Neural cell (in vitro differentiated cells): Measurements from ENCODE around the gene GAL. TPM values are rescaled to one million over a fixed set of nuclear protein-coding genes. Genes with fewer than 3 reads are reported as not detected.

Source experiments
- H2AFZ ChIP-seq: fragments of 200-600, 300-800 bp; sonication (generic), shearing (Covaris generic); 2 replicates; pipeline ENCODE4 v1.6.0; 2014; ENCODE audit warnings: low read depth, mild to moderate bottlenecking, antibody characterized with exemption, low read length, moderate library complexity
- H3F3A ChIP-seq: fragments of 200-600 bp; shearing (Covaris generic); 2 replicates; pipeline ENCODE4 v1.6.1; 2016; ENCODE audit warnings: mild to moderate bottlenecking, moderate library complexity, mixed read lengths, antibody characterized with exemption, low read length; ENCODE audit not compliant: insufficient read depth, poor library complexity, severe bottlenecking
- H3K27ac ChIP-seq: fragments of 200-600, 300-800 bp; sonication (generic), shearing (Covaris generic); 2 replicates; pipeline ENCODE4 v1.5.1; 2014; ENCODE audit warnings: mild to moderate bottlenecking, low read length, moderate library complexity
- H3K27me3 ChIP-seq: fragments of 300-800, 200-600 bp; sonication (generic), shearing (Covaris generic); 2 replicates; pipeline ENCODE4 v1.6.0; 2014; ENCODE audit warnings: mild to moderate bottlenecking, low read depth, low read length, moderate library complexity; ENCODE audit not compliant: insufficient read depth
- H3K36me3 ChIP-seq: fragments of 300-800, 200-600 bp; sonication (generic), shearing (Covaris generic); 2 replicates; pipeline ENCODE4 v1.5.1; 2014; ENCODE audit warnings: mild to moderate bottlenecking, antibody characterized with exemption, low read length, moderate library complexity; ENCODE audit not compliant: insufficient read depth
- H3K4me2 ChIP-seq: fragments of 300-800, 200-600 bp; sonication (generic), shearing (Covaris generic); 2 replicates; pipeline ENCODE4 v1.6.0; 2014; ENCODE audit warnings: mild to moderate bottlenecking, low read length
- H3K4me3 ChIP-seq: fragments of 300-800, 200-600 bp; sonication (generic), shearing (Covaris generic); 2 replicates; pipeline ENCODE4 v1.5.1; 2014; ENCODE audit warnings: mild to moderate bottlenecking, low read length, moderate library complexity
- H3K79me2 ChIP-seq: fragments of 200-600 bp; shearing (Covaris generic); replicated peaks from 2 replicates; pipeline ENCODE4 v1.6.0; 2014; ENCODE audit warnings: mild to moderate bottlenecking, low read length, moderate library complexity; ENCODE audit not compliant: insufficient read depth
- H3K9ac ChIP-seq: fragments of 300-800, 200-600 bp; sonication (generic), shearing (Covaris generic); 2 replicates; pipeline ENCODE4 v1.6.1; 2016; ENCODE audit warnings: mild to moderate bottlenecking, low read length, mixed read lengths
- H3K9me2 ChIP-seq: fragments of 200-600 bp; shearing (Covaris generic); 2 replicates; pipeline ENCODE4 v1.6.1; 2016; ENCODE audit warnings: mild to moderate bottlenecking, low read length, mixed read lengths; ENCODE audit not compliant: insufficient read depth
- H3K9me3 ChIP-seq: fragments of 200-600, 300-800 bp; sonication (generic), shearing (Covaris generic); 2 replicates; pipeline ENCODE4 v1.6.1; 2016; ENCODE audit warnings: mild to moderate bottlenecking, mixed run types, low read length, moderate library complexity, mixed read lengths
- H4K20me1 ChIP-seq: fragments of 200-600 bp; shearing (Covaris generic); 2 replicates; pipeline ENCODE4 v1.6.1; 2016; ENCODE audit warnings: mild to moderate bottlenecking, mixed run types; ENCODE audit not compliant: insufficient read depth
- CTCF ChIP-seq: fragments of 450-650 bp; IDR thresholded peaks from 2 replicates; pipeline ENCODE4 v1.5.1; 2014; ENCODE audit warnings: antibody characterized with exemption, mild to moderate bottlenecking, moderate library complexity; ENCODE audit not compliant: poor library complexity, severe bottlenecking
- EP300 ChIP-seq: fragments of 450-650 bp; conservative IDR thresholded peaks from 2 replicates; pipeline ENCODE4 v1.6.1; 2014; ENCODE audit warnings: antibody characterized with exemption, mild to moderate bottlenecking, moderate library complexity; ENCODE audit not compliant: poor library complexity, severe bottlenecking
- EZH2 ChIP-seq: fragments of 200-600, 300-800 bp; shearing (Covaris generic), sonication (generic); IDR thresholded peaks from 2 replicates; pipeline ENCODE4 v1.6.1; 2014; ENCODE audit warnings: antibody characterized with exemption, low read length, borderline replicate concordance, mild to moderate bottlenecking; ENCODE audit not compliant: insufficient read depth, poor library complexity, severe bottlenecking
- MXI1 ChIP-seq: fragments of 450-650 bp; conservative IDR thresholded peaks from 2 replicates; pipeline ENCODE4 v1.6.1; 2014; ENCODE audit warnings: antibody characterized with exemption, mild to moderate bottlenecking; ENCODE audit not compliant: poor library complexity, severe bottlenecking
- POLR2AphosphoS5 ChIP-seq: IDR thresholded peaks from 2 replicates; pipeline ENCODE4 v1.6.1; 2012
- RAD21 ChIP-seq: fragments of 450-650 bp; conservative IDR thresholded peaks from 2 replicates; pipeline ENCODE4 v1.6.1; 2014; ENCODE audit warnings: antibody characterized with exemption, mild to moderate bottlenecking, moderate library complexity
- REST ChIP-seq: IDR thresholded peaks from 2 replicates; pipeline ENCODE4 v1.6.1; 2012; ENCODE audit warnings: borderline replicate concordance
- SMC3 ChIP-seq: fragments of 450-650 bp; conservative IDR thresholded peaks from 2 replicates; pipeline ENCODE4 v1.6.1; 2014; ENCODE audit warnings: antibody characterized with exemption, mild to moderate bottlenecking, moderate library complexity; ENCODE audit not compliant: poor library complexity
- TAF1 ChIP-seq: IDR thresholded peaks from 2 replicates; pipeline ENCODE4 v1.6.1; 2012; ENCODE audit warnings: low read depth
- polyA plus RNA-seq: library from polyadenylated mRNA; depleted of rRNA; stranded (reverse); fragments of >200 nt; gene quantifications from 2 replicates; pipeline ENCODE4 v1.2.3, GENCODE V29; 2014

GAL gene
- polyA plus RNA-seq, 1 donor from 2014 or later, result 2.1 TPM

- Histone ChIP-seq H3K9me3 (no peaks in the 10 kb centered on the region), H3K27me3 (no peaks in the 10 kb centered on the region), H2AFZ (no peak overlapping the region), H3K79me2 (no peaks in the 10 kb centered on the region), H3F3A (no peaks in the 10 kb centered on the region), H3K9ac (no peak overlapping the region), H3K9me2 (no peaks in the 10 kb centered on the region), H3K4me2 (no peak overlapping the region), H3K4me3 (peak overlapping the region; percentile 31), H4K20me1 (no peaks in the 10 kb centered on the region), H3K27ac (peak overlapping the region; percentile 47), H3K36me3 (no peaks in the 10 kb centered on the region)
- TF ChIP-seq EP300, result no peak
- no peak for TF ChIP-seq TAF1
- TF ChIP-seq POLR2AphosphoS5, result no peak
- TF ChIP-seq REST, result no peak
- no peak for TF ChIP-seq RAD21
- no peak for TF ChIP-seq CTCF
- TF ChIP-seq EZH2, result no peak
- no peak for TF ChIP-seq SMC3
- TF ChIP-seq MXI1, result no peak
These were observed 10.9 kb upstream of the GAL start for GRCh38 chr11:68673306-68673945.

GRCh38 chr11:68673991-68674390 lies 10.4 kb upstream of the GAL start:
- H3F3A ChIP-seq, result no peaks in the 10 kb centered on the region
- H4K20me1 ChIP-seq, result no peaks in the 10 kb centered on the region
- H3K27me3 ChIP-seq, result no peaks in the 10 kb centered on the region
- peak overlapping the region; percentile 31 for H3K4me3 ChIP-seq
- TF ChIP-seq TAF1 (no peak), EP300 (no peak), RAD21 (no peak), EZH2 (no peak), CTCF (no peak), MXI1 (no peak), REST (no peak), POLR2AphosphoS5 (no peak), SMC3 (no peak)
- no peak overlapping the region for H3K9ac ChIP-seq
- H3K36me3 ChIP-seq, result no peaks in the 10 kb centered on the region
- no peak overlapping the region for H2AFZ ChIP-seq
- no peak overlapping the region for H3K4me2 ChIP-seq
- peak overlapping the region; percentile 47 for H3K27ac ChIP-seq
- H3K9me3 ChIP-seq, result no peaks in the 10 kb centered on the region
- H3K9me2 ChIP-seq, result no peaks in the 10 kb centered on the region
- H3K79me2 ChIP-seq, result no peaks in the 10 kb centered on the region
